Fibroblast of lung (primary cell): Measurements from ENCODE around the gene FEZ2. TPM values are rescaled to one million over a fixed set of nuclear protein-coding genes. Genes with fewer than 3 reads are reported as not detected.

Source experiments
- DNase-seq, 2 donors: peaks; one replicate each; pipeline versions ENCODE4 v3.0.0 to v3.0.0-alpha.2; 2010; ENCODE audit warnings: low read depth in 2 of 2
- H2AFZ ChIP-seq: 2 replicates; pipeline ENCODE4 v1.5.1; 2012; ENCODE audit warnings: low read length, control low read depth, inconsistent platforms
- H3K27ac ChIP-seq: 2 replicates; pipeline ENCODE4 v1.5.1; 2011; ENCODE audit warnings: low read length, control low read depth; ENCODE audit not compliant: insufficient read depth
- H3K27me3 ChIP-seq: 2 replicates; pipeline ENCODE4 v1.5.1; 2011; ENCODE audit warnings: mild to moderate bottlenecking, low read length; ENCODE audit not compliant: control insufficient read depth, insufficient read depth
- H3K36me3 ChIP-seq: 2 replicates; pipeline ENCODE4 v1.5.1; 2011; ENCODE audit warnings: low read length; ENCODE audit not compliant: control insufficient read depth, insufficient read depth
- H3K4me1 ChIP-seq: 2 replicates; pipeline ENCODE4 v1.5.1; 2011; ENCODE audit warnings: low read length; ENCODE audit not compliant: control insufficient read depth, insufficient read depth; ENCODE audit errors: extremely low read depth
- H3K4me2 ChIP-seq: 2 replicates; pipeline ENCODE4 v1.5.1; 2011; ENCODE audit warnings: low read length, control low read depth; ENCODE audit not compliant: insufficient read depth; ENCODE audit errors: extremely low read depth
- H3K4me3 ChIP-seq, 4 experiments: fragments of 200-600 bp in 1 of 4; sonication (generic) in 1 of 4; replicated peaks in 1 of 4; 2 replicates each; pipeline ENCODE4 v1.5.1; 2011 to 2016; ENCODE audit warnings: low read length in 4 of 4, low read depth in 3 of 4, mild to moderate bottlenecking in 3 of 4, control low read depth in 2 of 4, inconsistent platforms in 1 of 4, mixed read lengths in 1 of 4; ENCODE audit not compliant: insufficient read depth in 1 of 4; ENCODE audit errors: control extremely low read depth in 1 of 4
- H3K79me2 ChIP-seq: 2 replicates; pipeline ENCODE4 v1.5.1; 2012; ENCODE audit warnings: mild to moderate bottlenecking, low read length, inconsistent platforms; ENCODE audit not compliant: control insufficient read depth, insufficient read depth
- H3K9ac ChIP-seq: 2 replicates; pipeline ENCODE4 v1.5.1; 2011; ENCODE audit warnings: mild to moderate bottlenecking, low read length, control low read depth; ENCODE audit not compliant: insufficient read depth
- H3K9me3 ChIP-seq: 2 replicates; pipeline ENCODE4 v1.5.1; 2012; ENCODE audit warnings: low read depth, low read length; ENCODE audit not compliant: control insufficient read depth, insufficient read depth
- H4K20me1 ChIP-seq: 2 replicates; pipeline ENCODE4 v1.5.1; 2011; ENCODE audit warnings: low read length; ENCODE audit not compliant: control insufficient read depth, insufficient read depth; ENCODE audit errors: extremely low read depth
- EZH2 ChIP-seq: IDR thresholded peaks from 2 replicates; pipeline ENCODE4 v1.5.1; 2012; ENCODE audit warnings: low read length, control low read depth, mild to moderate bottlenecking; ENCODE audit errors: missing control alignments
- polyA plus RNA-seq, 2 donors: library from polyadenylated mRNA; depleted of rRNA in 1 of 2; stranded (reverse) in 1 of 2; unstranded in 1 of 2; fragments of >200 nt; gene quantifications; 2 replicates each; pipeline ENCODE4 v1.2.1, GENCODE V29; 2011 to 2012; ENCODE audit warnings: missing spikeins in 1 of 2
- total RNA-seq: library from RNA; depleted of rRNA; stranded (reverse); fragments of >200 nt; gene quantifications from 2 replicates; pipeline ENCODE4 v1.2.1, GENCODE V29; 2014
- TF ChIP-seq, protein P1 (sequence below), 2 donors: IDR thresholded peaks in 1 of 2; conservative IDR thresholded peaks in 1 of 2; 1 replicate in 1 of 2; 2 replicates in 1 of 2; pipeline ENCODE4 v1.5.1; 2011 to 2012; ENCODE audit warnings: low read length in 2 of 2, control low read depth in 1 of 2, inconsistent platforms in 1 of 2, low read depth in 1 of 2, mild to moderate bottlenecking in 1 of 2

FEZ2 gene
- total and polyA plus RNA-seq, 2 donors (not counting 1 experiment from before 2014, with no cell fraction given): 64.7 to 86.9 TPM

DNA sequence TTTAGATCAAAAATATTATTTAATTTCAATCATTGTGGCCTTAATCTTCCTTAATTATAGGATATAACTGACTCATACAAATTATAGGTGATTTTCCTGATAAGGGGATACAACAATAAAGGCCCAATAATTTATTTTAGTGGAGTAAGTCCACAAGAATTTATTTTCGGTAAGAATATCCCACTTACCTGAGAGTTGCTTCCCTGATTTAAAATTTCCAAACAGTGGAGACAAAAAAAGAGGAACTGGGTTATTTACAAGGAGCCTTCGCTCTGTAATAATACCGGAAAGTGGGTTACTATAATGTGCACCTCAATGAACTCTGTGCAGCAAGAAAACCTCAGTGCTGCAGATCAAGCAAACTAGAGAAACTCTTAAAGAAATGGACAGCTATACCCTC is 42.2 kb downstream of the FEZ2 start:
- H4K20me1 ChIP-seq: no peaks in the 10 kb centered on the region
- H3K4me2 ChIP-seq: no peak overlapping the region
- H3K27ac ChIP-seq: no peak overlapping the region
- H3K36me3 ChIP-seq: peaks cover 2% of the 10 kb centered on the region
- TF ChIP-seq, protein P1, sequence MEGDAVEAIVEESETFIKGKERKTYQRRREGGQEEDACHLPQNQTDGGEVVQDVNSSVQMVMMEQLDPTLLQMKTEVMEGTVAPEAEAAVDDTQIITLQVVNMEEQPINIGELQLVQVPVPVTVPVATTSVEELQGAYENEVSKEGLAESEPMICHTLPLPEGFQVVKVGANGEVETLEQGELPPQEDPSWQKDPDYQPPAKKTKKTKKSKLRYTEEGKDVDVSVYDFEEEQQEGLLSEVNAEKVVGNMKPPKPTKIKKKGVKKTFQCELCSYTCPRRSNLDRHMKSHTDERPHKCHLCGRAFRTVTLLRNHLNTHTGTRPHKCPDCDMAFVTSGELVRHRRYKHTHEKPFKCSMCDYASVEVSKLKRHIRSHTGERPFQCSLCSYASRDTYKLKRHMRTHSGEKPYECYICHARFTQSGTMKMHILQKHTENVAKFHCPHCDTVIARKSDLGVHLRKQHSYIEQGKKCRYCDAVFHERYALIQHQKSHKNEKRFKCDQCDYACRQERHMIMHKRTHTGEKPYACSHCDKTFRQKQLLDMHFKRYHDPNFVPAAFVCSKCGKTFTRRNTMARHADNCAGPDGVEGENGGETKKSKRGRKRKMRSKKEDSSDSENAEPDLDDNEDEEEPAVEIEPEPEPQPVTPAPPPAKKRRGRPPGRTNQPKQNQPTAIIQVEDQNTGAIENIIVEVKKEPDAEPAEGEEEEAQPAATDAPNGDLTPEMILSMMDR (conservative IDR thresholded peaks at IDR 0.05 in 1 of 2, IDR thresholded peaks at IDR 0.05 in 1 of 2; ENCODE audit: low read depth in 1 of 2, low read length in 2 of 2): no peak
- no peak for TF ChIP-seq EZH2
- no peak overlapping the region for H3K9ac ChIP-seq
- H3K9me3 ChIP-seq: no peaks in the 10 kb centered on the region
- no peak overlapping the region for H2AFZ ChIP-seq
- no peak overlapping the region for H3K4me3 ChIP-seq
- H3K79me2 ChIP-seq: peaks cover 11% of the 10 kb centered on the region
- H3K27me3 ChIP-seq: no peaks in the 10 kb centered on the region
- DNase-seq: no peak
- H3K4me1 ChIP-seq: peaks cover 5% of the 10 kb centered on the region

DNA sequence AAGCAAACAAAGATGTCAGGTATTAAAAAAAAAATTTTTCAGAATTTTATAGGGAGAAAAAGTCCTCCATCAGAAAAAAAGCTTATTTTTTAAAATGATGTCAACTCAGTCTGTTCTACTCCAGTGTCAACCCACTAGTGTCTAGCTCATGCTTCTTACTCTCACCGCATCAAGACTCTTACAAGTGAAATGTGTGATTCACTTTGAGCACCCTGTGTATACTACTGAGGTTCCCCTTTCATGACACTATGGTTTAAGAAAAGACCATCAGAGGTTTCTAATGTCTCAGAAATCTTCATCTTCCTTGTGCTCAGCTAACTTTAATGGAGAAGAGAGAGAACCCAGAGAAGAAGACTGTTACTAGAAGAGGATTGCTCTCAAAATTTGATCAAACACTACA is 43.4 kb downstream of the FEZ2 start:
- Histone ChIP-seq H2AFZ (no peak overlapping the region), H4K20me1 (no peaks in the 10 kb centered on the region), H3K79me2 (peaks cover 5% of the 10 kb centered on the region), H3K27me3 (no peaks in the 10 kb centered on the region), H3K4me2 (no peak overlapping the region), H3K4me1 (peaks cover 3% of the 10 kb centered on the region), H3K9me3 (no peaks in the 10 kb centered on the region), H3K36me3 (peaks cover 1% of the 10 kb centered on the region), H3K27ac (no peak overlapping the region), H3K9ac (no peak overlapping the region), H3K4me3 (no peak overlapping the region)
- no peak for DNase-seq
- TF ChIP-seq, protein P1 (conservative IDR thresholded peaks at IDR 0.05 in 1 of 2, IDR thresholded peaks at IDR 0.05 in 1 of 2; ENCODE audit: low read depth in 1 of 2, low read length in 2 of 2): no peak
- no peak for TF ChIP-seq EZH2

DNA sequence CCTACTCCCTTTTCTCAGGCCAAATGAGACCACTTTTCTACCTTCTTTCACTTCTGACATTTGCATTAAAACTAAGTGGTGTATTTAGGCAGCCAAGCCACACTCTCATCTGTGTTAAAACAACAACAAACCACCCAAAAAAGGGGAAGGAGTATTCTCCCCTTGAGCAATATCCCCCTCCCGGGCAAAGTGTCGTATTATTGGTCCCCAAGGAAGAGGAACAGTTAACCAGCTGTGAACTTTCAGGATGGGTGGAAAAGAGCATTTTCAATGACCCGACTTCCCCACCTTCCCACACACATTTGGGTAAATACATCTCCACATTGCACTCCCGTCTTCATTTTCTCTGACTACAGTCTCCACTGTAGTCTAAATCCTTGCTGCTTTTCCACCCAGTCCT is 44.3 kb downstream of the FEZ2 start:
- no peak overlapping the region for H3K4me2 ChIP-seq
- DNase-seq: no peak
- H3K9me3 ChIP-seq: no peaks in the 10 kb centered on the region
- H3K4me3 ChIP-seq: no peak overlapping the region
- H3K9ac ChIP-seq: no peak overlapping the region
- peaks cover 3% of the 10 kb centered on the region for H3K4me1 ChIP-seq
- no peak for TF ChIP-seq EZH2
- TF ChIP-seq, protein P1 (conservative IDR thresholded peaks at IDR 0.05 in 1 of 2, IDR thresholded peaks at IDR 0.05 in 1 of 2; ENCODE audit: low read depth in 1 of 2, low read length in 2 of 2): no peak
- no peak overlapping the region for H2AFZ ChIP-seq
- H4K20me1 ChIP-seq: no peaks in the 10 kb centered on the region
- no peaks in the 10 kb centered on the region for H3K27me3 ChIP-seq
- H3K27ac ChIP-seq: no peak overlapping the region
- peaks cover 2% of the 10 kb centered on the region for H3K79me2 ChIP-seq
- no peaks in the 10 kb centered on the region for H3K36me3 ChIP-seq
